GM18951 (cell line): ENCODE results near the gene HTR3C.
"Not testable (repeated sequence)": the region's sequence is repeated elsewhere in the genome, so short reads cannot be mapped to it uniquely, and the experiment has no call there.

Experiments used
- POLR2A ChIP-seq: IDR thresholded peaks from 4 replicates; pipeline ENCODE4 v1.6.1; 2011; ENCODE audit warnings: mild to moderate bottlenecking; ENCODE audit not compliant: insufficient read length, insufficient read depth; ENCODE audit errors: extremely low read depth
- in situ Hi-C: fragments of 300-500 bp; cut with MboI; formaldehyde crosslinking; loops from one replicate; pipeline ENCODE4 v1.12.0; 2022; ENCODE audit warnings: low sequenced_read_pairs, mixed read lengths, inconsistent platforms; ENCODE audit not compliant: unreplicated experiment

HTR3C gene

GRCh38 chr3:184016811-184017671 is 35.8 kb upstream of the HTR3C start:
- TF ChIP-seq POLR2A = no peak
- in situ Hi-C loops = loop anchor here (10.0 kb wide), 1 partner anchor 122 kb away; no protein-coding TSS in a partner anchor

- peak; percentile 66 for TF ChIP-seq POLR2A
- in situ Hi-C loops = loop anchor here (10.0 kb wide), 1 partner anchor 123 kb away; no protein-coding TSS in a partner anchor
Measured at GRCh38 chr3:184017672-184018423, 35.0 kb upstream of the HTR3C start, which contains the start of gene ABCC5. TSS of gene ABCC5 (minus strand) at chr3:184017884. CDS start at chr3:184014392, 3,492 bp downstream.

- no peak for TF ChIP-seq POLR2A
- in situ Hi-C loops = loop anchor here (10.0 kb wide), 1 partner anchor 124 kb away; no protein-coding TSS in a partner anchor
Measured at GRCh38 chr3:184018424-184018973, 34.3 kb upstream of the HTR3C start.

GRCh38 chr3:184022323-184022722 is 30.5 kb upstream of the HTR3C start:
- in situ Hi-C loops = no loop called here
- no peak for TF ChIP-seq POLR2A

- in situ Hi-C loops = not testable (repeated sequence)
Measured at GRCh38 chr3:184025256-184025655, 27.6 kb upstream of the HTR3C start.

- in situ Hi-C loops = not testable (repeated sequence)
Measured at GRCh38 chr3:184028275-184028890, 24.5 kb upstream of the HTR3C start.

- TF ChIP-seq POLR2A = no peak
- in situ Hi-C loops = no loop called here
Measured at GRCh38 chr3:184029443-184029842, 23.4 kb upstream of the HTR3C start.

- in situ Hi-C loops = no loop called here
- TF ChIP-seq POLR2A = no peak
Measured at GRCh38 chr3:184030536-184030935, 22.3 kb upstream of the HTR3C start.

GRCh38 chr3:184031187-184031792 is 21.6 kb upstream of the HTR3C start, which contains the start of gene HTR3D:
TSS of gene HTR3D (plus strand) at chr3:184031742. CDS start at chr3:184031742, 0 bp downstream.
- no peak for TF ChIP-seq POLR2A
- in situ Hi-C loops = no loop called here

GRCh38 chr3:184037816-184038215 is 15.0 kb upstream of the HTR3C start:
- in situ Hi-C loops = no loop called here
- no peak for TF ChIP-seq POLR2A

GRCh38 chr3:184038307-184038706 is 14.5 kb upstream of the HTR3C start:
- in situ Hi-C loops = not testable (repeated sequence)

- in situ Hi-C loops = no loop called here
- no peak for TF ChIP-seq POLR2A
Measured at GRCh38 chr3:184039414-184039813, 13.4 kb upstream of the HTR3C start.

GRCh38 chr3:184040010-184040409 is 12.8 kb upstream of the HTR3C start:
- in situ Hi-C loops = no loop called here
- TF ChIP-seq POLR2A = no peak

- TF ChIP-seq POLR2A = no peak
- in situ Hi-C loops = no loop called here
Measured at GRCh38 chr3:184042617-184043016, 10.2 kb upstream of the HTR3C start.
